DND-41 (cell line): ENCODE data around the gene FAM151B.

Experiments
- EZH2 ChIP-seq: IDR thresholded peaks from 3 replicates; pipeline ENCODE4 v1.6.1; 2012; ENCODE audit warnings: borderline replicate concordance, low read depth, mild to moderate bottlenecking, moderate library complexity, low read length, inconsistent platforms; ENCODE audit not compliant: severe bottlenecking
- TF ChIP-seq, protein P1 (sequence below): IDR thresholded peaks from 2 replicates; pipeline ENCODE4 v1.5.1; 2012; ENCODE audit warnings: borderline replicate concordance, low read length, moderate library complexity, mild to moderate bottlenecking; ENCODE audit not compliant: poor library complexity, severe bottlenecking; ENCODE audit errors: extremely low read depth

DNA sequence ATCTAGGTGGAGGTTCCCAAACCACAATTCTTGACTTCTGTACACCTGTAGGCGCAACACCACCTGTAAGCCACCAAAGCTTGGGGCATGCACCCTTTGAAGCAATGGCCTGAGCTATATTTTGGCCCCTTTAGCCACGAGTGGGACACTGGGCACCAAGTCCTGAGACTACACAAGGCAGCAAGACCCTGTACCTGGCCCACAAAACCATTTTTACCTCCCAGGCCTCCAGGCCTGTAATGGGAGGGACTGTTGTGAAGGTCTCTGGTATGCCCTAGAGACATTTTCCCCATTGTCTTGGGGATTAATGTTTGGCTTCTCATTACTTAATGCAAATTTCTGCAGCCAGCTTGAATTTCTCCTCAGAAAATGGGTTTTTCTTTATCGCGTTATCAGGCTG, 24.6 kb upstream of the FAM151B start:
- TF ChIP-seq, protein P1, sequence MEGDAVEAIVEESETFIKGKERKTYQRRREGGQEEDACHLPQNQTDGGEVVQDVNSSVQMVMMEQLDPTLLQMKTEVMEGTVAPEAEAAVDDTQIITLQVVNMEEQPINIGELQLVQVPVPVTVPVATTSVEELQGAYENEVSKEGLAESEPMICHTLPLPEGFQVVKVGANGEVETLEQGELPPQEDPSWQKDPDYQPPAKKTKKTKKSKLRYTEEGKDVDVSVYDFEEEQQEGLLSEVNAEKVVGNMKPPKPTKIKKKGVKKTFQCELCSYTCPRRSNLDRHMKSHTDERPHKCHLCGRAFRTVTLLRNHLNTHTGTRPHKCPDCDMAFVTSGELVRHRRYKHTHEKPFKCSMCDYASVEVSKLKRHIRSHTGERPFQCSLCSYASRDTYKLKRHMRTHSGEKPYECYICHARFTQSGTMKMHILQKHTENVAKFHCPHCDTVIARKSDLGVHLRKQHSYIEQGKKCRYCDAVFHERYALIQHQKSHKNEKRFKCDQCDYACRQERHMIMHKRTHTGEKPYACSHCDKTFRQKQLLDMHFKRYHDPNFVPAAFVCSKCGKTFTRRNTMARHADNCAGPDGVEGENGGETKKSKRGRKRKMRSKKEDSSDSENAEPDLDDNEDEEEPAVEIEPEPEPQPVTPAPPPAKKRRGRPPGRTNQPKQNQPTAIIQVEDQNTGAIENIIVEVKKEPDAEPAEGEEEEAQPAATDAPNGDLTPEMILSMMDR: no peak
- TF ChIP-seq EZH2: no peak
